ENCODE data around the gene AP2M1.

DNA sequence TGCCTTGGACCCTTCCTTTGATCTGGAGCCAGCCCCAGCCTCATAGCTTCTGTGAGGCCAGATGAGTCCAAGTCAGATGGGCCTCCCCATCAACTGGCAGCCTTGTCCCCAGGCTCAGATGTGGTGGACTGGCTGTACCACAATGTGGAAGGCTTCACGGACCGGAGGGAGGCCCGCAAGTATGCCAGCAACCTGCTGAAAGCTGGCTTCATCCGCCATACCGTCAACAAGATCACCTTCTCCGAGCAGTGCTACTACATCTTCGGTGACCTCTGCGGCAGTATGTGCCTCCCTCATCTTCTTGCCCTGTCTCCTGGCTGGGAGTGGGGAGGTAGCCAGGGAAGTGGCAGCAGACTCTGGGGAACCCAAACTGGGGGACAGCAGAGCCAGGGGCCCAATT is 6.9 kb upstream of the AP2M1 start:
- TF ChIP-seq POLR2AphosphoS5 (IDR thresholded peaks at IDR 0.05; ENCODE audit: low read depth, low read length) (no peak), CBX8 (IDR thresholded peaks at IDR 0.05; ENCODE audit: borderline replicate concordance, low read depth, low read length) (no peak), KDM4A (IDR thresholded peaks at IDR 0.05; ENCODE audit: low read depth, low read length, severe bottlenecking) (no peak), HDAC6 (IDR thresholded peaks at IDR 0.05; ENCODE audit: low read depth, low read length) (no peak), SIN3A (conservative IDR thresholded peaks at IDR 0.05 in 1 of 2, IDR thresholded peaks at IDR 0.05 in 1 of 2; ENCODE audit: low read depth in 1 of 2, low read length in 2 of 2) (no peak)
- TF ChIP-seq, protein P1, sequence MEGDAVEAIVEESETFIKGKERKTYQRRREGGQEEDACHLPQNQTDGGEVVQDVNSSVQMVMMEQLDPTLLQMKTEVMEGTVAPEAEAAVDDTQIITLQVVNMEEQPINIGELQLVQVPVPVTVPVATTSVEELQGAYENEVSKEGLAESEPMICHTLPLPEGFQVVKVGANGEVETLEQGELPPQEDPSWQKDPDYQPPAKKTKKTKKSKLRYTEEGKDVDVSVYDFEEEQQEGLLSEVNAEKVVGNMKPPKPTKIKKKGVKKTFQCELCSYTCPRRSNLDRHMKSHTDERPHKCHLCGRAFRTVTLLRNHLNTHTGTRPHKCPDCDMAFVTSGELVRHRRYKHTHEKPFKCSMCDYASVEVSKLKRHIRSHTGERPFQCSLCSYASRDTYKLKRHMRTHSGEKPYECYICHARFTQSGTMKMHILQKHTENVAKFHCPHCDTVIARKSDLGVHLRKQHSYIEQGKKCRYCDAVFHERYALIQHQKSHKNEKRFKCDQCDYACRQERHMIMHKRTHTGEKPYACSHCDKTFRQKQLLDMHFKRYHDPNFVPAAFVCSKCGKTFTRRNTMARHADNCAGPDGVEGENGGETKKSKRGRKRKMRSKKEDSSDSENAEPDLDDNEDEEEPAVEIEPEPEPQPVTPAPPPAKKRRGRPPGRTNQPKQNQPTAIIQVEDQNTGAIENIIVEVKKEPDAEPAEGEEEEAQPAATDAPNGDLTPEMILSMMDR (IDR thresholded peaks at IDR 0.05; ENCODE audit: control extremely low read depth in 1 of 3, insufficient read depth in 1 of 3, low read depth in 1 of 3, low read length in 3 of 3), result no peak
